C4-2B (cell line): ENCODE measurements around the gene RSRC2.
"Not testable (repeated sequence)": the region's sequence is repeated elsewhere in the genome, so short reads cannot be mapped to it uniquely, and the experiment has no call there.

ENCODE experiments used
- H3K27ac ChIP-seq: fragments of 450-650 bp; 2 replicates; pipeline ENCODE4 v1.5.1; 2017
- CTCF ChIP-seq: fragments of 450-650 bp; conservative IDR thresholded peaks from 2 replicates; pipeline ENCODE4 v1.5.1; 2017; ENCODE audit warnings: mild to moderate bottlenecking
- ZFX ChIP-seq: fragments of 450-650 bp; IDR thresholded peaks from 2 replicates; pipeline ENCODE4 v1.6.1; 2017

RSRC2 gene, protein sequence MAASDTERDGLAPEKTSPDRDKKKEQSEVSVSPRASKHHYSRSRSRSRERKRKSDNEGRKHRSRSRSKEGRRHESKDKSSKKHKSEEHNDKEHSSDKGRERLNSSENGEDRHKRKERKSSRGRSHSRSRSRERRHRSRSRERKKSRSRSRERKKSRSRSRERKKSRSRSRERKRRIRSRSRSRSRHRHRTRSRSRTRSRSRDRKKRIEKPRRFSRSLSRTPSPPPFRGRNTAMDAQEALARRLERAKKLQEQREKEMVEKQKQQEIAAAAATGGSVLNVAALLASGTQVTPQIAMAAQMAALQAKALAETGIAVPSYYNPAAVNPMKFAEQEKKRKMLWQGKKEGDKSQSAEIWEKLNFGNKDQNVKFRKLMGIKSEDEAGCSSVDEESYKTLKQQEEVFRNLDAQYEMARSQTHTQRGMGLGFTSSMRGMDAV

DNA sequence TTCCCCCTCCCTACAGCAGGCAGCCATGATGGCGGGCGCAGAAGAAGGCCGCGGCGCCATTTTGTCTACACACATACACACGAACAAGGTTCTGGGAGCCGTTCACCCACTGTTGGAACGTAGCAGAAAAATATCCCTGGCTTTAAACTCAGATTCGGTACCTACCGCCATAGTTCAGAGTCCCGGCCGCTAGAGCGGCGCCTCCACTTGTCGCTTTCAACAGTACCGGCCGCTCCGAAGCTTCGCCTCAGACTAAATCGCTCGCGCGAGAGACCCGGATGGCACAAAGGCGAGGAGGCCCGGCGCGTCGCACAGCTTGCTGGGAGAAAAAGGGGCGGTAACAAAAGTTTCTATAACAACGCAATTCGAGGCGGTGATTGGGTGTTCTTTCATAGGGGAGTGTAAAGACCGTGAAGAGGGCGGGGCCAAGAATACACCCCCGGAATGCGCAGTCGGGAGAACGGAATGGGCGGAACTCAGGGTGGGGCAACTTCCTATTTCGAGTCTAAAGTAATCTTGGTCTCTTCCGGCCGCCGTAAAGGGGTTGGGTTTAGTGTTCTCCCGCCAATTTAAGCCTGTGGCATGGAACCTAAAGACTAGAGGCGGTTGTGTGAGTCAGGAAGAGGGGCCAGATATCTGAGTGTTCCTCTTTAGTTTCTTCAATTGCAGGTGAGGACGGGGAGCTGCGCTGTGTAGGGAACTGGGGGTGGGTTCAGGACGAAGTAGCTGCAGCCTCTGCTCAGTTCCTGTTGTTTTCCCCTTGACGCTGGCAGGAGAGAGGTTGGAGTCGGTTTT is at the start of gene RSRC2, which contains the start of gene KNTC1:
Gene RSRC2 (minus strand): TSS at position 254 of the 795 bp plus-strand sequence. CDS start 83 bp downstream, at position 171.
Gene KNTC1 (plus strand): TSS at position 567 of the 795 bp plus-strand sequence. CDS start 2,815 bp downstream, outside the sequence.
- TF ChIP-seq ZFX (peak; percentile 73), CTCF (no peak)
- peak within 1 kb of the TSS; percentile 95 for H3K27ac ChIP-seq

- TF ChIP-seq CTCF (no peak), ZFX (no peak)
- no peak overlapping the region for H3K27ac ChIP-seq
Observed at GRCh38 chr12:122571821-122572220, 45.1 kb upstream of the RSRC2 start.

DNA sequence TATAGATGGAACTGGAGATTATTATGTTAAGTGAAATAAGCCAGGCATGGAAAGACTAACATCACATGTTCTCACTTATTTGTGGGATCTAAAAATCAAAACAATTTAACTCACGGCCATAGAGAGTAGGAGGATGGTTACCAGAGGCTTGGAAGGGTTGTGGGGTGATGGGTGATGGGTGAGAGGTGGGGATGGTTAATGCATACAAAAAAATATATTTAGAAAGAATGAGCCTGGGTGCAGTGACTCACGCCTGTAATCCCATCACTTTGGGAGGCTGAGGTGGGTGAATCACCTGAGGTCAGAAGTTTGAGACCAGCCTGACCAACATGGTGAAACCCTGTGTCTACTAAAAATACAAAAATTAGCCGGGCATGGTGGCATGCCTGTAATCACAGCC is 43.3 kb upstream of the RSRC2 start:
- not testable (repeated sequence) for H3K27ac ChIP-seq

DNA sequence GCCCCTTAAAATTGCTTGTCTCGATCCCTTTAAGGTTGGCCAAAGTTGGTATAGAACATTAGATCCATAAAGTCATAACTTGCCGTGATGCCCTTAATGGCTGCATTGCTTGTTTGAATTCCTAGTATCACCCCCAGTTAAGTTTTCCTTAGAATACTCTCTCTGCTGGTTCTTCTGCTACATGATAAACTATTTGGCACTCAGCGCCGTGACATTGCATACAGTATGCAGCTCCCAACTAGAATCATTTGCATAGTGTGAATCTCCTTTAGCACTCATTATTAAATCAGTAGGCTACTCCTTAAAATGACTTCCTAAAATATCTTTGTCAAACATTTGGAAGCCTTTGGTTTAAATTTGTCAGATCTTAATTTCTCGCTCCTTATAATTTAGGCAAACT is 42.6 kb upstream of the RSRC2 start:
- no peak for TF ChIP-seq CTCF
- TF ChIP-seq ZFX: no peak
- H3K27ac ChIP-seq: no peak overlapping the region

GRCh38 chr12:122566816-122567215 is 40.1 kb upstream of the RSRC2 start:
- H3K27ac ChIP-seq: not testable (repeated sequence)

DNA sequence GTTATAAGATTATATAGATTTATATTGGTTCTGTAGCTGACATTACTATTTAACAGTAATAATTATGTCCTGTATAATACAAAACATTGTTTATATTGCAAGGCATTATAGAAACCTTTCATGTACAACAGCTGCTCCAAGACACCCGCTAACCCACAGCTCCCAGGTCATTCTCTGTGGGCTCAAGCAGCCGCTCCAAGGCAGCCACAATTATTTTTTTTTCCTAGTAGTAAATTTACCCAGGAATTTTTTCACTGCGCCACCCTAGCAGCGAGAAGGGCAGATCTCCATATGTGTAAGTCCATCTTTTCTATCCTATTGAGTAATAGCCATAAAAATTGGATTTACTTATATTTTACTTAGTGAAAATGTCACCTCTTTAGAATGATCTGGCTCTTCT is 36.6 kb upstream of the RSRC2 start:
- no peak overlapping the region for H3K27ac ChIP-seq
- TF ChIP-seq CTCF: no peak
- no peak for TF ChIP-seq ZFX

DNA sequence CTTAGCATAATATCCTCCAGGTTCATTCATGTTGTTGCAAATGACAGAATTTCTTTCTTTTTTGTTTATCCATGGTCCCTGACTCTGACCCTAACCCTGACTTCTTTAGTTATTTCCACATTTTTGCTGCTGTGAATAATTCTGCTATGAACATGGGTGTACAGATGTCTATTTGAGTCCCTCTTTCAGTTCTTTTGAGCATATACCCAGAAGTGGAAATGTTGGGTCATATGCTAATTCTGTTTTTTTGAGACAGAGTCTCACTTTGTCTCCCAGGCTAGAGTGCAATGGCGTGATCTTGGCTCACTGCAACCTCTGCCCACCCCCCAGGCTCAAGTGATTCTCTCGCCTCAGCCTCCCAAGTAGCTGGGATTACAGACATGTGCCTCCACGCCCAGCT is 33.4 kb upstream of the RSRC2 start:
- TF ChIP-seq CTCF (no peak), ZFX (no peak)
- no peak overlapping the region for H3K27ac ChIP-seq
